HG02623 (cell line): ENCODE measurements around the gene PSMD10.

Experiments
- ATAC-seq: cut with Tn5 transposase; IDR thresholded peaks from one replicate; pipeline ENCODE4 v1.9.1; 2021; ENCODE audit warnings: moderate library complexity; ENCODE audit not compliant: unreplicated experiment

The PSMD10 gene

DNA sequence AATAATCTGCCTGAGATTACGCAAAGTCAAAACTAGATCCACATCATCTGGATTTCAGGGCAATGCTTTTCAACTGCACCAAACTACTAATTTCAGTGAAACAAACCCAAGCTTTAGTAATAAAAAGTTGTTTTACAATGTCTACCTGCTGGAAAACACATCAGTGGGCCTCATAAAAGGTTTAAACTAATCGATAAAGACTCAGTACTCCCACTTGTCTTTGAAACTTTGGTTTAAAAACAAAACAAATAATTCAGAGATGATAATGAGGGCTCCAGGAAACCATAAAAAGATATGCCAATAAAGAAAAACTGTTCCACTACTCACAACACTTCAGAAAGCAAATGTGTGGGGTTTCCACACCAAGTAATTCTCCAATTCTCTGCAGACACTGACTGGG lies 10.2 kb downstream of the PSMD10 start:
- ATAC-seq, result no peak

DNA sequence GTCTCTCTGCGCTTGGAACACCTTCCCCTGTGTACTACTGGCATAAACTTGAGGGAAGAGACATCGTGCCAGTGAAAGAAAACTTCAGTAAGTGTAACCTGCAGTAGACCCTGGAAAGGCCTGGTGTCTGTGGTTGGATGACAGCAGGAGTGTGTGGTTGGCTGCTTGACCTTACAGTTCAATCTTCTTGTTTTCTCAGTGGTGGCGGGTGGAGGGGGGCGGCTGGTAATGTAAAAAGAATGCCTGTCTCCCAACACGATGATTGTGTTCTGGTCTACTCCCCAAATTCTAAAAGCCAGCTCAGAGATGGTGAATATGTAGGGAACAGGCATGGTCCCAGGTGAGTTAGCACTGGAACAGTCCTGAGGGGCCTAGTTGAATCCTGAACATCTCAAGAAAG lies 18.6 kb downstream of the PSMD10 start:
- ATAC-seq, result no peak

GRCh38 chrX:108071578-108071977 lies 19.8 kb downstream of the PSMD10 start:
- no peak for ATAC-seq

DNA sequence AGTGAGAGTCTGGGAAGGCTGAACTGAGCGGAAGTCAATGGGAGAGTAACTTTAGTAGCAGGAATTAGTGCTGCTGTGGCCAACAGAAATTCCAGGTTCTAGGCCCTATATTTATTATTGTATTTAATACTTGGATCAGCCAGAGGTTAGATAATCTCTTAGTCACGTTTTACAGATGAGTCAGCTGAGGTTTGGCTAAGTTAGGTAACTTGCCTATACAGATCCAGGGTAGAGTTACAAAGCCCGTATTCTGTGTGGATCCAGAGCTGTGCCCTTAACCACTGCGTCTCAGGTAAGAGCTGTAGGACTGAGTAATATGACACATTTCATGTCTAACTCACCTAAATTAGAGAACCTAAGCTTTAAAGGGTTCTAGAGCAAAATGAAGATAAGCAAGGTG lies 20.5 kb downstream of the PSMD10 start:
- no peak for ATAC-seq

DNA sequence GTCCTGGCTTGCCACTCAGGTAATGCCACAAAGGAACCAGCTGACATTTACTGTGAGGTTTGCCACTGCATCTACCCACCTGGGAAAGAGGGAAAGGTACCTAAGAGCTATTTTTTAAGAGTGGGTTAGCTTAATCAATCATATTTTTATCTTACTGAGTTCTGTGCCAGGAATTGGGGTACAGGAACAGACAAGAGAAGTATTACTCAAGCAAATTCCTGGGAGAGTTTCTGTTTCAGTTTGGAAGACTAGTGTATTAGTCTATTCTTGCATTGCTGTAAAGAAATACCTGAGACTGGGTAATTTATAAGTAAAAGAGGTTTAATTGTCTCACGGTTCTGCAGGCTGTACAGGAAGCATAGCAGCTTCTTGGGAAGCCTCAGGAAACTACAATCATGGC lies 23.2 kb downstream of the PSMD10 start:
- no peak for ATAC-seq

DNA sequence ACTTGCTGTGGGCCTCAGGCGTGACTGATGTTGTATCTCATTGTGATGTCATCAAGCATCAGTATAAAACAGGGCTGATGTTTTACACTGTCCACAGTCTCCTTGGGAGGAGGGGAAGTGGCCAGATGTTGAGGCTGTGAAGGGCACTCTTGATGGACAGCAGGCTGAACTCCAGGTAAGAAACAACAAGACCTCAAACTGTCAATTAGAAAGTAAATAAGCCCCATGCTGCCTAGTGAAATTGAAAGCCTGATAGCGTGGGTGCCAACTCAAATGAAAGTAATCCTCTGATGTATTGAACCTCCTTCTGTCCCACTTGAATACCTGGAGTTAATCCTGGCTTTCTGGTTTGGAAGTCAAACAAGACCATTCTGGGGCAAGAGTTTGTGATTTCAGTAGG lies 26.7 kb downstream of the PSMD10 start:
- no peak for ATAC-seq

GRCh38 chrX:108064001-108064400 lies 27.3 kb downstream of the PSMD10 start:
- ATAC-seq, result no peak

GRCh38 chrX:108059801-108060200 lies 31.5 kb downstream of the PSMD10 start:
- no peak for ATAC-seq

- ATAC-seq, result no peak
Observed at GRCh38 chrX:108055546-108055945, 35.8 kb downstream of the PSMD10 start.

DNA sequence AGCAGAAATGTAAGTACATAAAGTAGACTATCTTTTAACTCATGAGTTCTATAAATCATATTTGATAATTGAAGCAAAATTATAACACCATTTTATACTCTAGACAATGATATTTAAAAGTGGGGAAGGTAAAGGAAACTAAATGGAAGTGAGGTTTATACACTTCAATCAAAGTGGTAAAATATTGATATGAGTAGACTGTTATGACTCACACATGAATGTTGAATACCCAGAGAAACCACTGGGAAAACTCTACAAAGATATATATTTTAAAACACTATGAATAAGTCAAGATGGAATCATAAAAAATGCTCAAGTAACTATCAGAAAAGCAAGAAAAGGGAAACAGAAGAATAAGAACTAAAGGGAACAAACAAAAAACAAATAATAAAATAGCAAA lies 38.1 kb downstream of the PSMD10 start:
- ATAC-seq, result no peak

DNA sequence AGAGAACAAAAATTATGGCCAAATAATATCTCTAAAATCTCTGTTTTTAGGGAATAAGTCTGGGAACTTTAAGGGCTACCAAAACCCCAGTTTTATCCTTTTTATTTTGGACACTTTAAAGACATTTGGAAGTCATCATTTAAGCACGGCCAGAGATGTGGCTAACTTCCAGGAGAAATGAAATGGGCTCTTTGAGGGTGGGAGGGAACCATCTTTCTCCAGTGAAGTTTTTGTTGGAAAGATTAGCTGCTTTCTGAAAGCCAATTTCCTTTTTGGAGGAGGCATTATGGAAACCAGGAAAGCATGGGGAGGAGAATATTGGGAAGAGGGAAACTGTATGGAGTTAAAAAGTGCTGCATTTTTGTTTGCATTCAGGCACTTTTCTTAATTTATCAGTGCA lies 41.7 kb downstream of the PSMD10 start:
- no peak for ATAC-seq

- ATAC-seq, result no peak
Observed at GRCh38 chrX:108044554-108045256, 46.6 kb downstream of the PSMD10 start, which contains the start of gene VSIG1. TSS of gene VSIG1 (plus strand) at chrX:108045065. CDS start at chrX:108045131, 66 bp downstream.

DNA sequence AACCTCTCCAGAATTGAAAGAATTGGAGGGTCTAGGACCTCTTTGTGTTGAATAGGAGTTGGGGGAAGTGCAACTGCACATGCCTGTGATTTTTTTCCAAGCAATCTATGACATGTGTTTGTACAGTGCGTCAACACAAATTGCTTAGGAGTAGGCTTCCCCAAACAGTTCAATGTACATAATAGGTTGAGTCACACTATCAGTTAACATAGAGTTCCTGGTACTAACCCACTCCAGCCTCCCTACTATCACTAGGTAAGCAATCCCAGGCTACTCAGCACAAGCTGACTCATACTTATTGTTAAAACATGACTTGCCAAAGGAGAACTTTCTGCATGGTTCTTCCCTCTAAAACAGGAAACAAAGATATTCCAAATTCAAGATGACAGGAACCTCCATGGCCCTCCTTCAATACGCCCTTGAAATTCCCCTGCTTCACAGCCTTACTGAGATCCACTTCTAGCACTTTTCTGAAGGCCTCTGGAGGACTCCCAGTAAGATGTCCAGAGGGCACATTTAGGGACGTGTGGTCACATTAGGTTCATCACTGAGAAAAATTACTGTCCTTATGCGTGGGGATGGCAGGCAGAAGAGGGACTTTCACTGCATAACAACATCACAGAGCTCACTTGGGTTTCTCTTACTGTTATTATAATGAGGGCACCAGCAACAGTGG lies 54.9 kb downstream of the PSMD10 start:
- ATAC-seq, result no peak

DNA sequence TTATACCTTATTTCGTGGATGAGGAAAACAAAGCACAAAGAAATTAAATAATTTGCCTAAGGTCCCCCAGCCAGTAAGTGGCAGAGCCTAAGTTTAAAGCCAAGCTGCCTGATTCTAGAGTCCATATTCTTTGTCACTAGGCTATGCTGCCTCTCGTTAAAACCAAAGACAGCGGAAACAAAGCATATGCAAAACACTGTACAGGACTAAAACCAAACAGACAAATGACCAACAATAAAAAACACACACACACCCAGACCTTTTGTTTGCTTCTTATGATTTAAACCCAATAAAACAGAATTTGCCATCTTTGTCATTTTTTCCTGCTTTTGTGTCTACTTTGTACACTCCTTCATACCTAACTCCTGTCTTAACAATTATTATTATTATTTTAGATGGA lies 56.6 kb downstream of the PSMD10 start:
- no peak for ATAC-seq
